Uterus (tissue), 2 donors: Measurements from ENCODE around the gene HMGCS2.

Experiments used
- POLR2A ChIP-seq, 2 donors: fragments of 450-650 bp; IDR thresholded peaks; one replicate each; pipeline ENCODE4 v1.6.1; 2016; ENCODE audit warnings: antibody characterized with exemption in 2 of 2, mild to moderate bottlenecking in 1 of 2, moderate library complexity in 1 of 2
- TF ChIP-seq, protein P1 (sequence below), 4 experiments: fragments of 200-600 bp in 2 of 4; fragments of 450-650 bp in 2 of 4; sonication (generic) in 2 of 4; IDR thresholded peaks; one replicate each; pipeline ENCODE4 v1.5.1; 2016 to 2019; ENCODE audit warnings: antibody characterized with exemption in 4 of 4, mild to moderate bottlenecking in 2 of 4, moderate library complexity in 1 of 4

DNA sequence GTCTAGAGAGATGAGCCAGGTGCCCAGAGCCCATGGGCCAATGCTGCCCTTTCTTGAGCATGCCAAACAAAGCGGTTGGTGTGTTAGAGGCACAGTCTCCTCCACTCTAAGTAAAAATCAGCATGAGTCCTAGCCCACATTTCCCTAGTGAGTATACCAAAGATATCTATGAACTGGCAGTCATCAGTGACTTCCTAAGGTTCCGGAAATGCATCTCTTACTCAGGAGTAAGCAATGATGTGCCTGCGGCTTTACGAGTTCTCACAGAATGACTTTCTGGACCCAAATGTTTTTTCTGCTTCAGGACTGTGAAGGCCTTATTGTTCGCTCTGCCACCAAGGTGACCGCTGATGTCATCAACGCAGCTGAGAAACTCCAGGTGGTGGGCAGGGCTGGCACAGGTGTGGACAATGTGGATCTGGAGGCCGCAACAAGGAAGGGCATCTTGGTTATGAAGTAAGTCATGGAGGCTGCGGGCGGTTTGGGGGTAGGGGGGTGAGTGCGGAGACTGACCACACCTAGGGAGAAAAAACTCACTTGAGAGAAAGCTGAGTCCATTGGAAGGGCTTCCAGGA, 47.8 kb downstream of the HMGCS2 start:
- no peak for TF ChIP-seq POLR2A (IDR thresholded peaks at IDR 0.05)
- TF ChIP-seq, protein P1, sequence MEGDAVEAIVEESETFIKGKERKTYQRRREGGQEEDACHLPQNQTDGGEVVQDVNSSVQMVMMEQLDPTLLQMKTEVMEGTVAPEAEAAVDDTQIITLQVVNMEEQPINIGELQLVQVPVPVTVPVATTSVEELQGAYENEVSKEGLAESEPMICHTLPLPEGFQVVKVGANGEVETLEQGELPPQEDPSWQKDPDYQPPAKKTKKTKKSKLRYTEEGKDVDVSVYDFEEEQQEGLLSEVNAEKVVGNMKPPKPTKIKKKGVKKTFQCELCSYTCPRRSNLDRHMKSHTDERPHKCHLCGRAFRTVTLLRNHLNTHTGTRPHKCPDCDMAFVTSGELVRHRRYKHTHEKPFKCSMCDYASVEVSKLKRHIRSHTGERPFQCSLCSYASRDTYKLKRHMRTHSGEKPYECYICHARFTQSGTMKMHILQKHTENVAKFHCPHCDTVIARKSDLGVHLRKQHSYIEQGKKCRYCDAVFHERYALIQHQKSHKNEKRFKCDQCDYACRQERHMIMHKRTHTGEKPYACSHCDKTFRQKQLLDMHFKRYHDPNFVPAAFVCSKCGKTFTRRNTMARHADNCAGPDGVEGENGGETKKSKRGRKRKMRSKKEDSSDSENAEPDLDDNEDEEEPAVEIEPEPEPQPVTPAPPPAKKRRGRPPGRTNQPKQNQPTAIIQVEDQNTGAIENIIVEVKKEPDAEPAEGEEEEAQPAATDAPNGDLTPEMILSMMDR (IDR thresholded peaks at IDR 0.05), result no peak
